HG03342 (cell line): Measurements from ENCODE around the gene TMEM52B.
"Not testable (repeated sequence)": the region's sequence is repeated elsewhere in the genome, so short reads cannot be mapped to it uniquely, and the experiment has no call there.

Experiments
- ATAC-seq: cut with Tn5 transposase; IDR thresholded peaks from one replicate; pipeline ENCODE4 v1.9.1; 2021; ENCODE audit warnings: mild to moderate bottlenecking, moderate library complexity; ENCODE audit not compliant: unreplicated experiment

The TMEM52B gene

GRCh38 chr12:10211101-10211939 is 32.5 kb downstream of the TMEM52B start:
- ATAC-seq = no peak

- peak; percentile 50 for ATAC-seq
Measured at GRCh38 chr12:10211940-10212738, 33.3 kb downstream of the TMEM52B start.

- peak; percentile 64 for ATAC-seq
Measured at GRCh38 chr12:10212739-10213131, 33.9 kb downstream of the TMEM52B start, which contains the start of gene GABARAPL1. Gene GABARAPL1 (plus strand): TSS chr12:10212877. CDS start chr12:10213130, 253 bp downstream.

GRCh38 chr12:10213168-10214135 is 34.6 kb downstream of the TMEM52B start:
- ATAC-seq = peak; percentile 40

GRCh38 chr12:10214136-10214894 is 35.5 kb downstream of the TMEM52B start:
- no peak for ATAC-seq

- no peak for ATAC-seq
Measured at GRCh38 chr12:10214895-10215267, 36.0 kb downstream of the TMEM52B start.

- no peak for ATAC-seq
Measured at GRCh38 chr12:10215436-10215835, 36.6 kb downstream of the TMEM52B start.

GRCh38 chr12:10215946-10216345 is 37.1 kb downstream of the TMEM52B start:
- not testable (repeated sequence) for ATAC-seq

GRCh38 chr12:10218021-10218420 is 39.2 kb downstream of the TMEM52B start:
- ATAC-seq = no peak

- ATAC-seq = no peak
Measured at GRCh38 chr12:10220398-10221077, 41.7 kb downstream of the TMEM52B start.

- no peak for ATAC-seq
Measured at GRCh38 chr12:10221846-10222245, 43.0 kb downstream of the TMEM52B start.

GRCh38 chr12:10223208-10223607 is 44.4 kb downstream of the TMEM52B start:
- no peak for ATAC-seq

- not testable (repeated sequence) for ATAC-seq
Measured at GRCh38 chr12:10225426-10225825, 46.6 kb downstream of the TMEM52B start.

GRCh38 chr12:10226086-10226485 is 47.3 kb downstream of the TMEM52B start:
- ATAC-seq = no peak

GRCh38 chr12:10226731-10227130 is 47.9 kb downstream of the TMEM52B start:
- no peak for ATAC-seq

GRCh38 chr12:10227648-10228047 is 48.8 kb downstream of the TMEM52B start:
- no peak for ATAC-seq

- ATAC-seq = no peak
Measured at GRCh38 chr12:10234562-10234961, 55.7 kb downstream of the TMEM52B start.

GRCh38 chr12:10235761-10236631 is 57.2 kb downstream of the TMEM52B start:
- ATAC-seq = no peak
